Esophagus squamous epithelium (tissue), 5 donors: ENCODE data around the gene VSX2. TPM values are rescaled to one million over a fixed set of nuclear protein-coding genes. Genes with fewer than 3 reads are reported as not detected.

ENCODE experiments used
- DNase-seq: peaks from one replicate; lab custom pipeline; 2025; lab: John Stamatoyannopoulos, UW
- H3K27ac ChIP-seq, 4 donors: fragments of 200-600 bp; sonication (generic); one replicate each; pipeline ENCODE4 v1.5.1; 2016 to 2019; ENCODE audit warnings: mild to moderate bottlenecking in 1 of 4
- H3K27me3 ChIP-seq, 4 donors: fragments of 200-600 bp; sonication (generic); 1 replicate in 3 of 4; 2 replicates in 1 of 4; pipeline versions ENCODE4 v1.5.1 to v1.6.0; 2017 to 2021; ENCODE audit warnings: antibody characterized with exemption in 1 of 4
- H3K36me3 ChIP-seq, 3 donors: fragments of 200-600 bp; sonication (generic); one replicate each; pipeline ENCODE4 v1.5.1; 2016 to 2019
- H3K4me1 ChIP-seq, 3 donors: fragments of 200-600 bp; sonication (generic); one replicate each; pipeline ENCODE4 v1.5.1; 2017 to 2019
- H3K4me3 ChIP-seq, 4 donors: fragments of 200-600 bp; sonication (generic); 1 replicate in 3 of 4; 2 replicates in 1 of 4; pipeline ENCODE4 v1.5.1; 2016 to 2019; ENCODE audit warnings: mild to moderate bottlenecking in 2 of 4, moderate library complexity in 1 of 4
- H3K9me3 ChIP-seq, 3 donors: fragments of 200-600 bp; sonication (generic); one replicate each; pipeline ENCODE4 v1.5.1; 2016 to 2019
- CTCF ChIP-seq, 6 experiments: fragments of 450-650 bp in 4 of 6; fragments of 200-600 bp in 2 of 6; sonication (generic) in 2 of 6; IDR thresholded peaks; one replicate each; pipeline ENCODE4 v1.5.1; 2016 to 2019; ENCODE audit warnings: antibody characterized with exemption in 6 of 6, mild to moderate bottlenecking in 4 of 6, moderate library complexity in 4 of 6
- POLR2A ChIP-seq, 4 donors: fragments of 450-650 bp; IDR thresholded peaks; one replicate each; pipeline ENCODE4 v1.6.1; 2017; ENCODE audit warnings: antibody characterized with exemption in 4 of 4, mild to moderate bottlenecking in 4 of 4, moderate library complexity in 3 of 4
- WGBS, 2 donors: methylation state at CpG; one replicate each; pipeline ENCODE4 v1.1.5; 2018; 5-methylcytosine and 5-hydroxymethylcytosine counted together
- intact Hi-C: fragments of 100-400 bp; cut with DNase I; formaldehyde crosslinking; loops from one replicate; pipeline ENCODE4 v1.15.0; 2022
- total RNA-seq, 4 donors: library from RNA; depleted of rRNA; stranded (reverse); fragments of >200 nt; gene quantifications; one replicate each; pipeline ENCODE4 v1.1.0, GENCODE V29; 2016
- donor health status: DM: yes; HTN: yes; CAD: no.

VSX2 gene
- total RNA-seq, 4 donors from 2014 or later = not detected

DNA sequence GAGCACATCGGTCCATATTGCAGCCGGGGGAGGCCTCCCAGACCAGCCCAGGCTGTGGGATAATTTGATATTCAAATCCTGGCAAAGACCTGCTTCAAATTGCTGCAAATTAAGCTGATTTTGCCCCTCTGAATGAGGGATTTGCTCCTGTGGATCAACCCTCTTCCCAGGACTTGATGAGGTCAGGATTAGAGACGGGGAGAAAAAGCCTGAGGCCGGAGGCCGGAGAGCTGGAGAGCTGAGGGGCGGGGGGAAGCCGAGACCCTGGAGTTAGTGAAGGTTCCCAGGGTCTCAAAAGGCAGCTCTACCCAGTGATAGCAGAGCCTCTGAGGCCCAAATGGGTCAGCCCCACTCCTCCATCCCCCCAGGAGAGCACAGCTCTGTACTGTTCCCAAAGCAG, 17.5 kb upstream of the VSX2 start:
- Histone ChIP-seq H3K9me3 (no peaks in the 10 kb centered on the region), H3K4me1 (peaks cover 0 to 11% (median 6%) of the 10 kb centered on the region in 3 donors), H3K27me3 (peaks cover 0 to 81% (median 5%) of the 10 kb centered on the region in 4 donors), H3K36me3 (no peaks in the 10 kb centered on the region), H3K4me3 (no peak overlapping the region), H3K27ac (no peak overlapping the region)
- intact Hi-C loops = no loop called here
- no peak for DNase-seq
- TF ChIP-seq CTCF (IDR thresholded peaks at IDR 0.05) (no peak), POLR2A (IDR thresholded peaks at IDR 0.05) (no peak)
- 85 to 88% methylated on average over 4 to 5 of the region's 7 CpGs for WGBS, 2 donors

DNA sequence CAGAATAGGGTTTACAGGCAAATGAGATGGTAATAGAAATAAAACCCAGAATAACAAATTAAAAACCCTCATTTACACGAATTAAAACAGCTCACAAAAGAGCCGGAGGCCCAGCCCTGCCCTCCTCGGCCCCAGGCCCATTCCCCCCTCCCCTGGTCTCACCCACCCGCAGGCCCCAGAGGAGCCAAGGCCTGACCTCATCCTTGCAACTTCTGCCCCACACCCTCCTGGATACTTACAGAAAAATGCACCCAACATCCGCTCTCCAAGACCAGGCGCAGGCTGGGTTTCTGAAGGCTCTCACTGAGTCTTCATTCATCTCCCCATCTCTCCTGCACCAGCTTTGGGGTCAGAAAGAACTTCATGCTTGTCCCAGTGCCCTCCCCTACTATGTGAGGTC, 16.2 kb upstream of the VSX2 start:
- intact Hi-C loops = no loop called here
- DNase-seq = no peak
- Histone ChIP-seq H3K36me3 (no peaks in the 10 kb centered on the region), H3K27ac (no peak overlapping the region), H3K9me3 (no peaks in the 10 kb centered on the region), H3K4me1 (peaks cover 0 to 3% (median 0%) of the 10 kb centered on the region in 3 donors), H3K4me3 (no peak overlapping the region), H3K27me3 (peaks cover 0 to 79% (median 5%) of the 10 kb centered on the region in 4 donors)
- TF ChIP-seq POLR2A (IDR thresholded peaks at IDR 0.05) = no peak
- TF ChIP-seq CTCF (IDR thresholded peaks at IDR 0.05) = no peak
- 70 to 76% methylated on average over 5 to 6 of the region's 6 CpGs for WGBS, 2 donors

DNA sequence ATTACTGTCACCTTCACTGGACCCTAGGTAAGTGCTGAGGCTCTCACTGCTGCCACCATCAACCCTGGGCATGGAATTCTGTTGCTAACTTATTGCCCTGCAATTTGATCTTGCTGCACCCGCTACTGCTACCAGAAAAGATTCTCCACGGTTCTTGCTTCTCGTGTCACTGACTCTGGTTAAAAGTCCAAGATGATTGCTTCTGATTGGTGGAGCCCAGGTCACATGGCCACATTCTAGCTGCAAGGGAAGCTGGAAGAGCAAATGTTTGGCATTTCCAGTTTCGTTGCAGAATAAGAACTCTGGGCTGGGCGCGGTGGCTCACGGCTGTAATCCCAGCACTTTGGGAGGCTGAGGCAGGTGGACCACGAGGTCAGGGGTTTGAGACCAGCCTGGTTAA, 7.5 kb upstream of the VSX2 start:
- WGBS, 2 donors = 74 to 77% methylated on average over 8 of the region's 8 CpGs
- Histone ChIP-seq H3K27me3 (peaks cover 0 to 73% (median 0%) of the 10 kb centered on the region in 4 donors), H3K4me1 (no peaks in the 10 kb centered on the region), H3K36me3 (no peaks in the 10 kb centered on the region), H3K4me3 (no peak overlapping the region), H3K9me3 (peaks cover 0 to 5% (median 4%) of the 10 kb centered on the region in 3 donors), H3K27ac (no peak overlapping the region)
- no peak for TF ChIP-seq POLR2A (IDR thresholded peaks at IDR 0.05)
- intact Hi-C loops = no loop called here
- DNase-seq = no peak

DNA sequence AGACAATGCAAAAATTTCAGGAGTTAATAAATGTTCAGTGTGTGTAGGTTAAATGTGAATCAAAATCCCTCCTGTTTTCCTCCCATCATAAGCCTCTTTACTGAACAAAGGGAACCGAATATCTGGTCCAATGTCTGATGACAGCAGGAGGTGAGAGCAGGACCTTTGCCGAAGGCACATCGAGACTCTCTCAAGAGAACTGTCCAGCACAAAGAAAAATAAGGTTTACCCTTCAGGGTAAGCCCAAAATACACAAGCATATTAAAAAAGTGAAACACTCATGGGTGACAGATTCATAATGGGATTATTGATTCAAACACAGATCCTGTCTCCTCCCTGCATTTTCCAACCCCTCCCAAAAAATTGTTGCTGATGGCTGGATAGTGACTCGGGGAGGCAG, 4.2 kb upstream of the VSX2 start:
- TF ChIP-seq POLR2A (IDR thresholded peaks at IDR 0.05) (no peak), CTCF (IDR thresholded peaks at IDR 0.05) (no peak)
- 36 to 43% methylated on average over 4 of the region's 4 CpGs for WGBS, 2 donors
- Histone ChIP-seq H3K9me3 (peaks cover 0 to 5% (median 4%) of the 10 kb centered on the region in 3 donors), H3K27ac (no peak overlapping the region), H3K4me1 (peaks cover under 1 to 8% (median 5%) of the 10 kb centered on the region in 3 donors), H3K27me3 (peaks cover 7 to 80% (median 17%) of the 10 kb centered on the region in 4 donors), H3K4me3 (no peak overlapping the region), H3K36me3 (no peaks in the 10 kb centered on the region)
- DNase-seq = no peak
- intact Hi-C loops = no loop called here

DNA sequence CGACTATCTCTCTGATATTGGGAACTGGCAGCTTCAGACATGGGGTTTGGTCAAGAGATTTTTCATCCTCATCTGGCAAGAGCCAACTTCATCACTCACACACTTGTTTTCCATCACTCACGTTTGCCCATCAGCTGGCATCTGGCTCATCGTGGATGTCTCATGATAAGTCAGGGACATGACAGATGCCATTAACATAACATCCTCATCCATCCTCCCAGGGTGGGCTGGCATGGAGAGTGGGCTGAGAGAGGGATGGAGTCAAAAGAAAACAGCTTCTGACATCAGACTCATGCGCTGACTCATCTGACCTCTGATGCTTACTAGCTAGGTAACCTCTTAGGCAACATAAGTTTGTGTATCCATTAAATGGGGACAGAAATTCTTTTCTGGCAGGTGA, 1.8 kb upstream of the VSX2 start:
- 63 to 82% methylated on average over 1 to 4 of the region's 4 CpGs for WGBS, 2 donors
- H3K27ac ChIP-seq = no peak overlapping the region
- H3K4me3 ChIP-seq = no peak overlapping the region
- TF ChIP-seq POLR2A (IDR thresholded peaks at IDR 0.05) = no peak
- no peak for TF ChIP-seq CTCF (IDR thresholded peaks at IDR 0.05)
- H3K36me3 ChIP-seq = no peaks in the 10 kb centered on the region
- H3K9me3 ChIP-seq = no peaks in the 10 kb centered on the region
- H3K27me3 ChIP-seq = peaks cover 24 to 95% (median 41%) of the 10 kb centered on the region in 4 donors
- intact Hi-C loops = no loop called here
- peaks cover 17 to 31% (median 23%) of the 10 kb centered on the region in 3 donors for H3K4me1 ChIP-seq
- DNase-seq = no peak
